ENCODE data around the gene BPNT1.
"Not testable (repeated sequence)": the region's sequence is repeated elsewhere in the genome, so short reads cannot be mapped to it uniquely, and the experiment has no call there.

Gene BPNT1

DNA sequence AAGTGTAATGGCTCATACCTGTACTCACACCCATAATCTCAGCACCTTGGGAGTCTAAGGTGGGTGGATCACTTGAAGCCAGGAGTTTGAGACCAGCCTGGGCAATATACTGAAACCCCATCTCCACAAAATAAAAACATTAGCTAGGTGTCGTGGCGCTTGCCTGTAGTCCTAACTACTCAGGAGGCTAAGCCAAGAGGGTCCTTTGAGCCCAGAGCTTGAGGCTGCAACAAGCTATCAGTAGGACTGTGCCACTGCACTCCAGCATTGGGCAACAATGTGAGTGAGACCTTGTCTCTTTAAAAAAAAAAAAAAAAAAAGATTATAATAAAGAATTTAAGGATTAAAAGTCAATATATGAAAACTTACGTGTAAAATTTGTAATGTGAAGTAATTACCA, 11.7 kb downstream of the BPNT1 start:
- DNase-seq: no peak

DNA sequence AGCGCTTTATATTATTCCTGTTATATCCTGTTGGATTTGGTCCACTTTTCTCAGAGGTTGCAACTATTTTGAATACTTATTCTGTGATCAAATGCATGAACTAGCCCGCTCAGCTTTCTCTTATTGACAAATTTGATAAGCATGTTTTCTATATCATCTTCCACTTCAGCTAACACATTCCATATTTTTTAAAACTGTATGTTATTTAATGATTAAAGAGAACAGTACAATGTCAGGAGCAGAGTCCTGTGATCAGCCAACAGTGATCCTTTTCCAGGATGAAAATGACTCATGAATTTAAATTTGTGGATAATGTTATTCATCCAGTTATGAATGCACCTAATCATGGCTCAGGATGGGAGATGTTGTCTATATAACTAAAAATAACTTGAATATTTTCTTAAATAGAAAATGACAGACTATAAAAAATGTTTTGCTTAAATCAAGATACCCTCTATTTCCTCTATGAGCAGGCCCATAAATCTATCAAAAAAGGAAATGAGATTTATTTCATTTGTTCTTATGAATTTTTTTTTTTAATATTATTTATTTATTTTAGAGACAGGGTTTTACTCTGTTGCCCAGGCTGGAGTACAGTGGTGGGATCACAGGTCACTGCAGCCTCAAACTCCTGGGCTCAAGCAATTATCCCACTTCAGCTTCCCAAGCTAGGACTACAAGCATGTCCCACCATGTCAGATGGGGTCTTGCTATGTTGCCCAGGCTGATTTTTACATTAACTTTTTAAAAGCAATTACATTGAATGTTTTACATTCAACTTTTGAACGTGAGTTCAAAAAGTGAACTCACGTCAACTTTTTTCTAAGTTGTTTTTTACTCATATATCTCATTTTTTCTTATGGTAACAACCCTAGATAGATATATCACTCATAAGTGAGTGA, 12.5 kb downstream of the BPNT1 start:
- DNase-seq: no peak

DNA sequence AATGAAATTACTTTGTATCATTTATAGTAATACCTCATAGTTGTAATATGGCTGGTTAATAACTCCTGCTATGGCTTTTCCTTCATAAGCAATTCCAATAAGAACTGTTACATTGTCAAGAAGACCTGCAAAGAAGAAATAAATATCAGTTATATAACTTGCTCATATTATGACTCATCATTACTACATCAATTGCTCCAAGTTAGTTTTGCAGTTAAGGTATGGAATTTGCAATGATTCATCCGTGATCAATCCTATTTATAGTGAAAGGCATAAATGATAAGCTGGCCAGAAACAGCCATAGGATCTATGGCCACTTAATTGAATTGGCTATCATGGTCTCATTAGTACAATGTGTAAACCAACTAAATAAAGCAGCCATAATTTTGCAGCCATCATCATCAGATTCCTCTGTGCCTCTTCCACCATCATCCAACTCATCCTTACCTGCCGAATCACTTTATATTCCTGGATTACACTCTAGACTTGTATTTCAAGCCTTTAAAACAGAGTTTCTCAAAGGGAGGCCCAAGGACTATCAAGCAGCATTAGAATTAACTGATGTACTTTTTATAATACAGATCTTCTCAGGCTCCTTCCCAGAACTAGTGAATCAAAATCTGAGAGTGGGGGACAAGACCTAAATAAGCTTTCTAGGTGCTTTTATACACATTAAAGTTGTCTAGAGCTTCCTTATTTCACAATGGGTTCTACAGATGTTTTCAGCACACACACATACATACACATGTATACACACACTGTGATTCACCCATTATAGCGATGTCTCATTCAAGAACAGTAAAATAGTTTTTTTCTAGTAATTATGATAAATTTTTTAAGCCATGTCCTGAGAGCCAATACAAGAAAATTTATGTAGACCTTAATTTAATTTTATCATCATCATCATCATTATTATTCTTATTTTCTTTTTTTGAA, 22.1 kb downstream of the BPNT1 start:
- DNase-seq: no peak

DNA sequence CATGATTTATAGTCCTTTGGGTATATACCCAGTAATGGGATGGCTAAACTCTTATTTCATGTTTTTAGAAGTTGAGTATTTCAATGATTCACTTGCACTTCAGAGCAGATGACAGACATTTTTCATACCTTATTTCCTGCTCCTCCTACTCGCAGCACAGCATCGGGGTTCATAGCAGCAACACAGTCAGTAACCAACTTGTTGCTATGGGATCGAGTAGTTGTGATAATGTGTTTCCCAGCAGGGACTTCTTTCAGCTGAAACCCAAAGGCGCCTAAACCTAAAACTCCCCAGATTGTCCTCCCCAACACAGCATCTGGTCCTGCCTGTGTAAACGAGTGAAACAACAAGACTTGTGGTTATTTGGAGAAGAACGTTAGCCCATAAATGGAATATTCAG, 27.0 kb downstream of the BPNT1 start:
- DNase-seq: no peak

DNA sequence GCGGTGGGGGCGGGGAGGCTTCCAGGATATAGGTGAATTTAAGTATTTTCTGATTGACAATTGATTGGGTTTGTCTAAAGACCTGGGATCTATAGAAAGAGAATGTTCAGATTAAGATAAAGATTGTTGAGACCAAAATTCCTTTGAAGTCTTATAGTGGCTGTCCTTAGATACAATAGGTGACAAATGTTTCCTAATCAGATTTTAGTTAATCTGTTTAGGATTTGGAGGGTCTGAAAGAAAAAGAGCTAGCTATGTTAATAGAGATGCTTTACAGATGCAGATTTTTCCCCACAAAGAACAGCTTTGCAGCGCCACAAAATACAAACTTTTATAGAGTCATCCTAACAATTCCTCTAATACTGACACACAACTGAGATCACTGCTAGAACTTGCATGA, 28.7 kb downstream of the BPNT1 start:
- no peak for DNase-seq

DNA sequence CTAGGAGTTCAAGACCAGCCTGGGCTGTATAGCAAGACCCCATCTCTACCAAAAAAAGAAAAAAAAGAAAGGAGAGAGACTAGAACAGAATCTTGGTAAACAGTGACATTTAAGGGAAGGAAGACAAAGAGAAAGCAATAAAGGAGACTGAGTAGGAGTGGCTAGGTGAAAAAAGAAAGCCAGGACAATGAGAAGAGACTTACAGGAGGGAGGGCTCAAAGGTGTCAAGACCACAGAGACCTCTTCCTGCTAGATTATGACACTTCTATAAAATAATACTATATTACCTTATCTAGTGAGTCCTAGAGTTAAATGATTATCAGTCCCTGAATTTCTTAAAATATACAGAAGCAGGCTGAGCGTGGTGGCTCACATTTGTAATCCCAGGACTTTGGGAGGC, 33.2 kb downstream of the BPNT1 start:
- DNase-seq: no peak

DNA sequence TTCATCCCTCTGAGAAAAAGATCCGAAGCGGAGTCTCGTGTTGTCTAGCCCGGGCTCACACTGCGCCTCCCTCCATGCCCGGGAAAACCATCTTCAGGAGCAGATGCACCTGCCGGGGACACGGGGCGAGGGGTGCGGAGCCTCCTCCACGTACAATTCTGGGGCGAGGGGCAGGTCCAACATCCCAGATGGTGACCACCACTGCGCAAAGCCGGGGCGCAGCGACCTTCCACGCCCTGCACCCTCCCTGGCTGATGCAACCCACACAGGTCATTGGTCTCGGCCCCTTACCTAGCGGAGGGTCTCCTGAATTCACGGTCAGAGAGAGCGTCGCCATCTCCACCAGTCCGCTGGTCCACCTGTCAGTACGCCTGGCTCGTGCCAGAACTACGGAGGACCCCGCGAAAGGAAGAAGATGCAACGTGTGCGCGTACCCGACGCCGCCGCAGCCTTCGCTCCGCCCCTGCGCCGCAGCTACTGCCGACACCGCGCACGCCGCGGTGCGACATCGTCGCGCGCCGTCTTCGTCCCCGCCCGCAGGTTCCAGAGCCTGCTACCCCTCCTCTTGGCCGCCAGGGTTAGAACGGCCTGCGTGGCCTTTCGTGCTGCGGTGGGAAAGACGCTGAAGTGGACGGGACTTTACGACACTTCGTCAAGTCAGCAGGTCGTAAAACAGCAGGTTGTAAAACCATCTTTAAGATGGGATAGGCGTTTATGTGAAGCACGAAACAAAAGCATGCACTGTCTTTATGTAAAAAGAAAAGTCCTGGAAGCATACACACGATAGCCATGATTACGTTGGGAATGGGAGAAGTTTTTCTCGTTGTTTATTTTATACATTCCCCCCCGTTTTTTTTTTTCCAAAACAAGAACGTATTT, 43.3 kb downstream of the BPNT1 start, which contains the start of gene EPRS1:
Gene EPRS1 (minus strand): TSS at position 454 of the 879 bp plus-strand sequence. CDS start 117 bp downstream, at position 337.
- peak; percentile 87 to 88 for DNase-seq

DNA sequence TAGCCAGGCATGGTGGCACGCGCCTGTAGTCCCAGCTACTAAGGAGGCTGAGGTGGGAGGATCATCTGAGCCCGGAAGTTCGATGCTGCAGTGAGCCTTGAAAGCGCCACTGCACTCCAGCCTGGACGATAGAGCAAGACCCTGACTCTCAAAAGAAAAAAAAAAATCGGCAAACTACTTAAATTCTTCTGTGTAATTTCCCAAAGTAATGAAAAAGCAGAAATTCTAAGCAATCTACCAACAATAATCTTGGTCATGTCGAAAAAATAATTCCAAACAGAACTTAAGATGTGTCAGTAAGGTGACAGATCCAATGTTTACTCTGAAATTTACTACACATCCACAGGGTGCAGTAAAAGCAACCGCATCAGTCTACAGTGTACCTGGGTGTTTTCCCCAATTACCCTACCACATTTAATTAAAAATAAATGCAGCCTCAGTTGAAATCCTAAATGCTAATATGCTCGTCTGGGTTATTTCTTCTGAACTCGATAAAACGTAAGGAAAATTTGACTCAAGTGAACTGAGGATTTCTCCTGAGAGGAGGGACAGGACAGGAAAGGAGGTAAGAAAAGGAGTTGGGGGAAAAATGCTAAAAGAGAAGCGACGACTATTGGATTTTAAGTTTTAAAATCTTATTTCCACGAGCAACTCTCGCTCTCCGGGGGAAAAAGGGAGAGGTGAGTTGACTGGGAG, 44.1 kb downstream of the BPNT1 start:
- no peak for DNase-seq

DNA sequence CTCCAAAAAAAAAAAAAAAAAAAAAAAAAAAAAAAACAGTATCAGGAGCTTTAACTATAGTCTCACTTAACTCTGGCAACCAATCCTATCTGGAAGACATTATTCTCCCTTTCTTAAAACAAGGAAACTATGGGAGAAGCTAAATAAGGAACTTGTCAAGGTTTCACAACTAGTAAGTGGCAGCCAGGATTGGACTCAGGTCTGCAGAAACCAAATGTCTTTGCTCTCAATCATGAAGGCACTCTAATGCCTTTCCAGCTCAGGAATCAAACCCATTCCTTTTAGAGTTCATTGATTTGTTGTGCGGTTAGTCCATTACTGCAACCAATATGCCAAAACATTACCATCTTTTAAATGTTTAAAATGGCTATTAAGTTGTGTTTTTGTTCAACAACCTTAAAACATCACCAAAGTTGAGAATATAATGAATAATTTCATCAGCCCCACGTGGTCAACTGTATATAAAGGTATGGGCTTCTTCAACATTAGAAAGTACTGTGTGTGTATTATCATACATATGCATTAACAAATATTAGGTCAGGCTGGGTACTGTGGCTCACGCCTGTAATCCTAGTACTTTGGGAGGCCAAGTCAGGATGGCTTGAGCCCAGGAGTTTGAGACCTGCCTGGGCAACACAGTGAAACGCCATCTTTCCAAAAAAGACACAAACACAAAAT, 44.8 kb downstream of the BPNT1 start:
- no peak for DNase-seq

DNA sequence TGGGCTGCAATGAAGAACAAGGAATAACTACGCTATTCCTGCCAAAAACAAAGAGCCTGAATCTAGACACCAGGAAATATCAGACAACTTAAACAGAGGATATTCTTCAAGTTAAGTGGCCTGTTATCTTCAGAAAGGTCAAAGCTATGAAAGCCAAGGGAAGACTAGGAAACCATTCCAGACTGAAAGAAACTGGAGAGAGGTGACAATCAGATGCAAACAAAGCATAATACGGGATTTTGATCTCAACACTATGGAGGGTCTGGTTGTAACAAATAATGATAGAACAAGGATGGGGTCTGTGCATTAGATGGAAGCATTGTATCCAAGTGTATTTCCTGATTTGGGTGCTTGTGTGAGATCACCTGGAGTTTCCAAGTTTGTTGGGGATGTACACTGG, 45.9 kb downstream of the BPNT1 start:
- DNase-seq: no peak

DNA sequence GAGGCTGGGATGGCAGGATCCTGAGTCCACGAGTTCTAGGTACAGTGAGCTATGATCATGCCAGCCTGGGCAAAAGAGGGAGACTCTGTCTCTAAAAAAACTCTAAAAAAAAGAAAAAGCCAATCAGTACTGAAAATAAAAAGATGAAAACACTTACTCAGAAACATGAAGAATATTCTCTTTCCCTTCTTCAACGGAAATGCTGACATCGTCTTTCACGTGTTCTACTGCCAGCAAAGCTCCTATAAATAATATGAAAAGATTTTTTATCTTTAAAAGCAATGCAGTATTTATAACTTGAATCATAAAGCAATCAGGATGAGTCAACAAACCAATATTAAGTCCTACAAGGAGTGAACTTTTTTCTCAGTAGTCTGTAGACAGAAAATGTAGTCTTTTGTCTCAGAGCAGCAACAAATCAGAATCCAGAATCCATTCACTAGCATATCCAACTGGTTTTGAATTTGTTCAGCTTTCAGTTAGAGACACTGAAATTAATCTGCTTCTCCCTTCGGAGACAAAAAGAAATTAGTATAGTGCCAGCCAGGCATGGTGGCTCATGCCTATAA, 49.5 kb downstream of the BPNT1 start:
- DNase-seq: no peak

DNA sequence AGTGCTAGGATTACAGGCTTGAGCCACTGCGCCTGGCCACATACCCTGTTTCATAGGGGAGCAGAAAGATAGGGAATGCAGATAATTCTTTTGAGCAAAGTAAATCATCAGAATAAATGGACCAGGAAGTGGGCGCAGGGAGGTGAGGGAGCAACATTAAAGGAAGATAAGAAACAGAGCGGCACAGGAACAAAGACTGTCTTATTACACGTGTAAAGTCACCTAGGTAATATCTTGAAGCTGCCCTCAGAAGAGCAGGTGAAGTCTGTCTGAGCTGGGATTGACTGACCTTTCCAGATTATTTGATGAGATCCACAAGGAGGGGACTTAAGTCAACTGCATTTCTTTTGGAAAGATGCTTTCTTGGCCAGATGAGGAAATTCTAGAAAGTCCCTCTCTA, 50.9 kb downstream of the BPNT1 start:
- no peak for DNase-seq

DNA sequence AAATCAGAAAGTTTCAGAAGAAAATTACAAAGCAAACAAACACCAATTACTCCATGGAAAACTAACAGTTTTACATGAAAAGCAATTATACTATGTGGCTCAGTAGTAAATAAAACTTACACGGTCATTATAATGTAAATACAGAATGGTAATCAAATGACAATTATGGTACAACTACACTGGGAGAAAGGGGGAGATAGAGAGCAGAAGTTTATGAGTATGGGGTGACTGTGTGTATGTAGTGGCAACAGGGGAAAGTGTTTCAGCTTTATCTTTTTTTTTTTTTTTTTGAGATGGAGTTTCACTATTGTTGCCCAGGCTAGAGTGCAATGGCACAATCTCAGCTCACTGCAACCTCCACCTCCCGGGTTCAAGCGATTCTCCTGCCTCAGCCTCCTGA, 51.8 kb downstream of the BPNT1 start:
- not testable (repeated sequence) for DNase-seq

DNA sequence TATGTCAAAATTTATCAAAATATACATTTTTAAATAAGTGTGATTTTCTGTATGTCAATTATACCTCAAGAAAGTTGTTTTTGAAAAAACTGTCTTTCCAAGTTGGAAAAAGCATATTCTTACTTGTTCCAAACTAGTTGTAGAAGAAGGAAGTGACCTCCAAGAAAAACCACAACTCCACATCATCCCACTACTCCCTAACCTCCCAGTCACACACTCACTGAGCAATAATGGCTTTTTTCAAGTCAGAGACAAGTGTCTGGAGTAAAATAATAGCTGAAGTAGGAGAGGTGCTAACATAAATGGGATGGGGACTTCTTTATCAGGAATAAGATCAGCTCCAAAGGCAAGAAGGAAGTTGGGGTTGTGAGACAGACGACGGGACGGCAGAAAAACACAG, 56.7 kb downstream of the BPNT1 start:
- no peak for DNase-seq

DNA sequence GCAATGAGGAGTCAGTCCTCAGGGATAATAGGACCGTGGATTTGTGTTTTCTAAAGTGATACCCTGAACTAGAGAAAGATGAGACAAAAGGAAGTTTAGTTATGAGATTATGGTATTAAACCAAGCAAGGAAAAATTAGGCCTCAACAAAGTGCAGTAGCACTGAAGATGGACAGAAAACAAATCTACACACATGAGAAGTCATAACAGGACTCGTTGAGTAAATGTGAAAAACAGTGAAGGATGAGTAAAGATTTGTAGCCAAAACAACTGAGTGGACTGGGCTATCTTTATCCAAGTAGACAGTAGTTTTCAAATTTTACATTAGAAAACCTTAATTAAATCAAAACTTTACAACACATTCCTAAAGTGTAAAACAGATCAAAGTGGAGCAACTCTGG, 58.3 kb downstream of the BPNT1 start:
- DNase-seq: no peak

DNA sequence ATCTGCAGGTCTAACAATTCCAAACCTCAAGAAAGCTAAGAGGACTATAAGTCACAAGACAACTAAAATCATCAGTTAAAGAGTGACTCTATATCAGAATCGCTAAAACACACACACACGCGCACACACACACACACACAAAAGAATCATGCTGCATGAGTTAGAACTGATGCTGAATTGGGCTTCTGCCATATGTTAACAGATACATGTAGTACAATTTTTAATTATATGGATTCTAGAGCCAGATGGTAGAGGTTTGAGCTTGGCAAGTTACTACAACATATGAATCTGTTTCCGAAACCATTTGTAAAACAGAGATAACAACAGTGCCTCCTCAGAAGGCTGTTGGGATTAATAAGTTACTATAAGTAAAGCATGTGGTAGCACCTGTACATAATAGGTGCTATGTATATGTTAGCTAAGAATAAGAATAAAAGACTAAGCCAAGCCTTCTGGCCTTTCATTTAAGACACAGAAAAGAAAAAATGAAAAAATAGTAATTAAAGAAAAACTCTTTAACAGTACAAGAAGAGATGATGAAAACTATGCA, 61.2 kb downstream of the BPNT1 start:
- DNase-seq: no peak

DNA sequence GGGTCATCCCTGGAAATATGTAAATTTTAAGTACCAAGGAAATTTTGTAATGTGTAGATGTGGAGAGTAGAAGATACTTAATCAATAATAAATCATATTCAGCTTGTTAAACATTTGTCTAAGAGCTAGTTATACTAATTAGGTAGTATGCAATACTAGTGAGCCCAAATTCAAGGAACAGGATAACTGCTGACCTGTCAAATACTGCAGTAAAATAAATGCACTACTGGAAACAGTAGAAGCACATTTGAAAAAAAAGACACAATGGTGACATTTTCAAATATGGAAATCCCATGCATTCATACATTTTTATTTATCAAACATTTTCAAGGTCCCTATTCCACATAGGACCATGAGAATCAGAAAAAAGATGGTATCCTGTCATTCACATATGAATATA, 70.5 kb downstream of the BPNT1 start:
- no peak for DNase-seq

DNA sequence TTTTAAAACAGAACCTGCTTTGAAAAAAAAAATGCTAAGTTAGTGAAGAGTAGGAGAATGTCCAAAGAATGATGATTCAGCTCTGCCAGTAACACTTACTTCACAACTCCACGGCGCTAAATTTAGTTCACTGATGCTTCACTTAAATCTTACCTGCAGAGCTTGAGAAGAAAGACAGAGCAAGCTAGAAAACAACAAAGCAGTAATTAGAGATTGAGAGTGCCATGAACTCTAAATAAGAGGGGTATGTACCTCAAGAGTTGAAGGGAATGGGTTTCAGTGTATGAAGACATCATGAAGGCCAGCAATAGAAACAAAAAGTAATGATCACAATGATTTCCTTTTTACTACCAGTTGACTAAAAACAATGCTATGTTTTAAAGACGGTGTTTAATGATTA, 76.1 kb downstream of the BPNT1 start:
- DNase-seq: no peak

DNA sequence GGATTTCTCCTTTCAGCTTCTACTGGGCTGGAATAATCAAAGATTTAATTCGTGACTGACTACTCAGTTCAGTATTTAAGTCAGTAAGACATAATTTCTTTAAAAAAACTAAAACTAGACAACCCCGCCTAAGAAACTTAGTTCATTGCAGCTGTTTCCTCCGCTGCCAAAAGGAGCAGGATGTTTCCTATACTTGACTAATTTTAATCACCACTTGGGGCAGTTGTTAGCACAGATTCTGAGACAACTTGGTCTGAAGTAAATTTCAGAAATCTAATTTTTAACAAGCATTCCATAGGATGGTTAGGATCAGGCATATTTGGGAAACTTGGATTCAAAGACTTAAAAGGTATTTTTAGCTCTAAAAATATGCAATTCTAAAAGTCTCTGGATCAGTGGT, 77.3 kb downstream of the BPNT1 start:
- DNase-seq: no peak

DNA sequence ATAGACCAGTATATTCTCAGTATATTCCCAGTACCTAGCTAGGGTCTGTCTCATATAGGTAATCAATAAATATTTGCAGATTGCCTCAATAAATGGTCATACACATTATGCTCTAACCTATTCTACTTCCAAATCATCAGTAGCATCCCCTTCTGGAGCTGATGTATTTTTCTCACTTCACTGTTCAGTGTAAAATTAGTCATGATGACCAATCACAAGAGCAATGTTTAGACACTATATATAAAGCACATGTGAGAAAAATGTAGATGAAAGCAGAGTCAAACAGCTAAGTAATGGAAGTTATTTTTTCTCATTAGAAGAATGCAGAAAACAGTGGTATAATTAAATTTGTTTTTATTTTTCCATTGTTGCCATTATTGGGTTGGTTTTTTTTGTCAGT, 78.0 kb downstream of the BPNT1 start:
- DNase-seq: no peak

Measured in stimulated activated CD4-positive, alpha-beta T cell treated with anti-CD3 and anti-CD28 coated beads, Interleukin-2, amount 100 ng/mL, for 48 hours (primary cell).